NB4 (cell line): ENCODE measurements around the gene OR2V1.
"Not testable (repeated sequence)": the region's sequence is repeated elsewhere in the genome, so short reads cannot be mapped to it uniquely, and the experiment has no call there.

Experiments used
- DNase-seq: peaks from one replicate; pipeline ENCODE4 v3.0.0; 2010; ENCODE audit warnings: low read depth
- H3K4me3 ChIP-seq: one replicate; pipeline ENCODE4 v1.5.1; 2011; ENCODE audit warnings: mild to moderate bottlenecking, low read depth, low read length, moderate library complexity
- CTCF ChIP-seq: IDR thresholded peaks from one replicate; pipeline ENCODE4 v1.5.1; 2012; ENCODE audit warnings: low read depth, low read length
- MYC ChIP-seq: IDR thresholded peaks from 2 replicates; pipeline ENCODE4 v1.6.1; 2011; ENCODE audit warnings: low read depth, low read length
- POLR2A ChIP-seq: IDR thresholded peaks from 2 replicates; pipeline ENCODE4 v1.6.1; 2011; ENCODE audit warnings: mild to moderate bottlenecking; ENCODE audit not compliant: insufficient read length; ENCODE audit errors: extremely low read depth
- TF ChIP-seq, protein P1 (sequence below): IDR thresholded peaks from 2 replicates; pipeline ENCODE4 v1.6.1; 2011; ENCODE audit warnings: low read depth, low read length

Gene OR2V1

DNA sequence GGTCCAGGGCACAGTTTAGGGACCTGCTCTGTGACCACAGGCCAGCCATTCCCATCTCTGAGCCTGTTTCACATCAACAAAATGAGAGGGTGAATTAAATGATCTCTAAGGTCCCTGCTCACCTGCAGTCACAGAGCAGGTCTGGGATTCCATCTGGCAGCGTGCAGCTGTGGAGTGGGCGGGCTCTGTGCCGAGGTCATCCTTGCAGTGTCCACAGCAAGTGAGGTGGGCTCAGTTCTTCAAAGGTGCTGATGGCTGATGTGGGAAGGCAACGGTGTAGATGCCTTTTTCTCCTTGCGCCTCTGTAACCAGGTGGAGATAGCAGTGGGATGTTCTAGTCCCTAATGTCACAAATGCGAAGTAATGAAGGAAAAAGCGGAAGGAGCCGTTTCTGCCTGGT lies 11.9 kb downstream of the OR2V1 start:
- no peak for DNase-seq

GRCh38 chr5:181118369-181118768 lies 12.6 kb downstream of the OR2V1 start:
- no peak for DNase-seq
- no peak overlapping the region for H3K4me3 ChIP-seq
- TF ChIP-seq MYC (no peak), CTCF (no peak), POLR2A (no peak)
- TF ChIP-seq, protein P1, sequence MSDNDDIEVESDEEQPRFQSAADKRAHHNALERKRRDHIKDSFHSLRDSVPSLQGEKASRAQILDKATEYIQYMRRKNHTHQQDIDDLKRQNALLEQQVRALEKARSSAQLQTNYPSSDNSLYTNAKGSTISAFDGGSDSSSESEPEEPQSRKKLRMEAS, result no peak

More for the DNA sequence above, 11.9 kb downstream of the OR2V1 start:
- TF ChIP-seq CTCF, result no peak
- no peak for TF ChIP-seq MYC
- TF ChIP-seq, protein P1, result no peak
- no peak for TF ChIP-seq POLR2A
- no peak overlapping the region for H3K4me3 ChIP-seq

DNA sequence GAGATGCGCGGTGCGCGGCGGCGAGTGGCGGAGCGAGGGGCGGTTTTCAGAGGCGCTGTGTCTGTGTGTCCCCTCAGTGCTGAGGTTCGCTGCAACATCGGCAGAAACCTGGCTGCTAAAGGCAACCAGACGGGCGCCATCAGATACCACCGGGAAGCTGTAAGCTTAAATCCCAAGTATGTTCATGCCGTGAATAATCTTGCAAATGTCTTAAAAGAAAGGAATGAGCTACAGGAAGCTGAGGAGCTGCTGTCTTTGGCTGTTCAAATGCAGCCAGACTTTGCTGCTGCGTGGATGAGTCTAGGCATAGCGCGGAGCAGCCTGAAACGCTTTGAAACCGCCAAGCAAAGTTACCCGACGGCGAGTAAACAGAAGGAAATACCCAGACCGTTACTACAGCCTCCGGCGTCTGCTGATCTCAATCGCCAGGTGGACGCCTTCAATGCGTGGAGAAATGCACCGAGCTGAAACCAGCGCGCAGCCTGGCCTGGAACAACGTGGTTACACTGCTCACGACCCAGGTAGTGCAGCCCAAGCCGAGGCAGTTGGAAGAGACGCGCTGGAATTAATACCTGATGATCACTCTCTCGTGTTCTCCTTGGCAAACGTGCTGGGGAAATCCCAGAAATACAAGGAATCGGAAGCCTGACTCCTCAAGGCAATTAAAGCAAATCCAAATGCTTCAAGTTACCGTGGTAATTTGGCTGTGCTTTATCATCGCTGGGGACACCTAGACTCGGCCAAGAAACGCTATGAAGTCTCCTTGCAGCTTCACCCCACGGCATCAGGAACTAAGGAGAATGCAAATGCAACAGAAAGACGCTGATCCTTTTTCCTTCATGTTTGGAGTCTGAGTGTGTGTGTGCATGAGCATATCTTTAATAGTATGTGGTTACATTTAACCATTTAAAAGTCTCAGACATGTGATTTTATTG lies 15.9 kb downstream of the OR2V1 start:
- no peak for DNase-seq
- no peak overlapping the region for H3K4me3 ChIP-seq
- TF ChIP-seq POLR2A, result no peak
- TF ChIP-seq, protein P1, result no peak
- no peak for TF ChIP-seq CTCF
- TF ChIP-seq MYC, result no peak

DNA sequence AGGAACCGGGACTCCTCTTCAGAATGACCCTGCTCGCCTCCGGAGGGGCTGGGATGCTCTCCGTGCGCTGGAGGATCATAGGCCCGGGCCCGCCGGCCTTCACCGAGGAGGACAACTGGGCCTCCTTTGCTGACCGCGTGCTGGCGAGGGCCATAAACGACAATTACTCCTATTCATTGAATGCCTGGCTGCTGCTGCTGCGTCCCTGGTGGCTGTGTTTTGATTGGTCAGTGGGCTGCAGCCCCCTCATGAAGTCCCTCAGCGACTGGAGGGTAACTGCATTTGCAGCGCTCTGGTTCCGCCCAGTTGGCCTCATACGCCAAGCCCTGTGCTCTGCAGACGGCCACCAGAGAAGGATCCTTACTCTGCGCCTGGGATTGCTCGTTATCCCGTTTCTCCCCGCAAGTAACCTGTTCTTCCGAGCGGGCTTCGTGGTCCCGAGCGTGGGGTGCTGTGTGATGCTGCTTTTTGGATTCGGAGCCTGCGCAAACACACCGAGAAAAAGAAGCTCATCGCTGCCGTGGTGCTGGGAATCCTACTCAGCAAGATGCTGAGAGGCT lies 16.6 kb downstream of the OR2V1 start:
- no peak overlapping the region for H3K4me3 ChIP-seq
- no peak for TF ChIP-seq CTCF
- TF ChIP-seq MYC, result no peak
- TF ChIP-seq, protein P1, result no peak
- TF ChIP-seq POLR2A, result no peak
- DNase-seq, result no peak

GRCh38 chr5:181113572-181113971 lies 17.4 kb downstream of the OR2V1 start:
- DNase-seq, result not testable (repeated sequence)

GRCh38 chr5:181112476-181112875 lies 18.5 kb downstream of the OR2V1 start:
- no peak for DNase-seq
- no peak for TF ChIP-seq MYC
- TF ChIP-seq CTCF, result no peak
- TF ChIP-seq, protein P1, result no peak
- TF ChIP-seq POLR2A, result no peak
- no peak overlapping the region for H3K4me3 ChIP-seq

More at GRCh38 chr5:181113572-181113971, 17.4 kb downstream of the OR2V1 start:
- not testable (repeated sequence) for H3K4me3 ChIP-seq
